Heart right ventricle (tissue), 16 donors: ENCODE data around the gene LNX1. TPM values are rescaled to one million over a fixed set of nuclear protein-coding genes. Genes with fewer than 3 reads are reported as not detected.

ENCODE experiments used
- ATAC-seq, 8 donors: fragments of 200-7000 bp; cut with Tn5 transposase; one replicate each; pipeline ENCODE4 v1.9.1; 2020; ENCODE audit warnings: mild to moderate bottlenecking in 8 of 8, moderate library complexity in 8 of 8, moderate number of reproducible peaks in 1 of 8
- DNase-seq, 2 donors: peaks; one replicate each; pipeline ENCODE4 v3.0.0-alpha.2; 2020
- H3K27ac ChIP-seq, 10 donors: fragments of 200-600 bp; sonication (generic) in 2 of 10; one replicate each; pipeline versions ENCODE4 v1.5.0 to v1.8.0; 2020 to 2022; ENCODE audit warnings: mild to moderate bottlenecking in 3 of 10
- H3K27me3 ChIP-seq, 7 donors: fragments of 200-600 bp; one replicate each; pipeline ENCODE4 v1.8.0; 2021 to 2022; ENCODE audit warnings: mild to moderate bottlenecking in 2 of 7
- H3K36me3 ChIP-seq, 9 donors: fragments of 200-600 bp; sonication (generic) in 1 of 9; one replicate each; pipeline versions ENCODE4 v1.5.0 to v1.8.0; 2020 to 2022; ENCODE audit warnings: mild to moderate bottlenecking in 2 of 9
- H3K4me1 ChIP-seq, 9 donors: fragments of 200-600 bp; sonication (generic) in 1 of 9; one replicate each; pipeline versions ENCODE4 v1.5.0 to v1.8.0; 2020 to 2022; ENCODE audit warnings: mild to moderate bottlenecking in 4 of 9
- H3K4me3 ChIP-seq, 10 donors: fragments of 200-600 bp; sonication (generic) in 2 of 10; one replicate each; pipeline versions ENCODE4 v1.5.0 to v1.8.0; 2020 to 2022; ENCODE audit warnings: mild to moderate bottlenecking in 7 of 10, moderate library complexity in 2 of 10
- H3K9me3 ChIP-seq, 11 donors: fragments of 200-600 bp in 10 of 11; sonication (generic) in 2 of 11; one replicate each; pipeline versions ENCODE4 v1.5.0 to v1.8.0; 2013 to 2022; ENCODE audit warnings: mild to moderate bottlenecking in 2 of 11, control low read depth in 1 of 11, moderate library complexity in 1 of 11
- WGBS, 2 donors: extraction: QIAGEN DNeasy Blood & Tissue Kit; methylation state at CpG; one replicate each; pipeline ENCODE4 v1.1.7; 2013; ENCODE audit warnings: inconsistent platforms in 1 of 2; 5-methylcytosine and 5-hydroxymethylcytosine counted together
- intact Hi-C, 10 donors: fragments of 100-400 bp; cut with DNase I; formaldehyde crosslinking; loops; one replicate each; pipeline versions ENCODE4 v1.11.1 to v1.14.2; 2022
- polyA plus RNA-seq, 2 donors: library from polyadenylated mRNA; stranded (reverse); fragments of 200-250 nt; gene quantifications; one replicate each; pipeline ENCODE4 v1.2.3, GENCODE V29; 2013
- total RNA-seq, 10 donors: library from RNA; stranded (reverse); fragmentation: NEBNext Ultra II Directional in 3 of 10; extraction: Animal tissue kit (Norgen Biotek cat#: 25700) in 3 of 10; gene quantifications; one replicate each; pipeline versions ENCODE4 v1.2.1 to v1.2.4, GENCODE V29; 2021 to 2023
- TF ChIP-seq, protein P1 (sequence below), 9 donors: fragments of 200-600 bp; sonication (generic) in 2 of 9; IDR thresholded peaks; one replicate each; pipeline versions ENCODE4 v1.5.0 to v1.8.0; 2021 to 2022; ENCODE audit warnings: antibody characterized with exemption in 9 of 9, mild to moderate bottlenecking in 5 of 9, moderate library complexity in 1 of 9
- donor health status: Arrhythmogenic right ventricular cardiomyopathy.
- donor health status: ischemic (EF 13 %, LVEDD 7.1; RV severe dilation, severe dysfunction).
- donor health status: healthy with polysubstance abuse.
- donor health status: DM: no; HTN: yes; CAD: no.
- donor health status: DM: no; HTN: no; CAD: no.
- donor health status: ischemic (EF 25% LVEDD 6.9; RV normal size, moderate dysfunction).
- donor health status: ischemic (EF 25% LVEDD 5.7; RV mildly dilated, moderate dysfunction).
- donor health status: healthy.
- donor health status: DM: yes; HTN: yes; CAD: no.
- donor health status: Ischemic cardiomyopathy.
- donor health status: ischemic (EF 35%, LVEDD 5.7; RV mildly dilated, moderate dysfunction).
- donor health status: nonischemic (EF 11% LVEDD 7.7; RV severe dilation, severe dysfunction).
- donor health status: DM: yes; HTN: yes; CAD: no.
- donor health status: PGD.
- donor health status: ischemic (EF 29% LVEDD 5.4; RV normal size, mild dysfunction).
- donor health status: nonischemic (EF 23%, LVEDD 6.1; RV moderate dilation, normal function).

The LNX1 gene
- total and polyA plus RNA-seq, 12 donors, result 2.0 to 16.1 (median 5.6) TPM

DNA sequence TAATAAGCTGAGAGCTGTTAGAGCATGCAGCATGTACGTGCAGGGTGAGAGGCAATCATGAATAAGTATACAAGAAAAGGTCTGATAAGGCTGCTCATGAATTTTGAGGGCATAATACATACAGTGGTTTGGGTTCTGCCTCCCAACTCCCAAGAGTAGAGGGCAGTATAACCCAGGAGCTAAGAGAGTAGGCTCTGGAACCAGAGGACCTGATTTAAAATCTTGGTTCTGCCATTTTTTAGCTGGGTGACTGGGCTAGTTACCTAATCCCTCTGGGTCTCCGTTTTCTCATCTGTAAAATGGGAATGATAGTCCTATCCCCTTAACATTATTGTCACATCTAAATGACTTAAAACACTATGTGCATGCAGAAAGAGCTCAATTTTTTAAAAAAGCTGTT, 85.3 kb downstream of the LNX1 start:
- intact Hi-C loops, result loop anchor here in 2 of 10 donors (5.0 to 10.0 kb wide), 2 partner anchors 196 to 399 kb away; no protein-coding TSS in a partner anchor
- Histone ChIP-seq H3K27ac (no peak overlapping the region), H3K27me3 (no peaks in the 10 kb centered on the region), H3K4me1 (peaks cover 0 to 24% (median 7%) of the 10 kb centered on the region in 9 donors), H3K36me3 (peaks cover 0 to 10% (median 0%) of the 10 kb centered on the region in 9 donors), H3K4me3 (no peak overlapping the region), H3K9me3 (no peaks in the 10 kb centered on the region)
- ATAC-seq (no peak), DNase-seq (no peak)
- 93 to 94% methylated on average over 2 of the region's 2 CpGs for WGBS, 2 donors
- TF ChIP-seq, protein P1, sequence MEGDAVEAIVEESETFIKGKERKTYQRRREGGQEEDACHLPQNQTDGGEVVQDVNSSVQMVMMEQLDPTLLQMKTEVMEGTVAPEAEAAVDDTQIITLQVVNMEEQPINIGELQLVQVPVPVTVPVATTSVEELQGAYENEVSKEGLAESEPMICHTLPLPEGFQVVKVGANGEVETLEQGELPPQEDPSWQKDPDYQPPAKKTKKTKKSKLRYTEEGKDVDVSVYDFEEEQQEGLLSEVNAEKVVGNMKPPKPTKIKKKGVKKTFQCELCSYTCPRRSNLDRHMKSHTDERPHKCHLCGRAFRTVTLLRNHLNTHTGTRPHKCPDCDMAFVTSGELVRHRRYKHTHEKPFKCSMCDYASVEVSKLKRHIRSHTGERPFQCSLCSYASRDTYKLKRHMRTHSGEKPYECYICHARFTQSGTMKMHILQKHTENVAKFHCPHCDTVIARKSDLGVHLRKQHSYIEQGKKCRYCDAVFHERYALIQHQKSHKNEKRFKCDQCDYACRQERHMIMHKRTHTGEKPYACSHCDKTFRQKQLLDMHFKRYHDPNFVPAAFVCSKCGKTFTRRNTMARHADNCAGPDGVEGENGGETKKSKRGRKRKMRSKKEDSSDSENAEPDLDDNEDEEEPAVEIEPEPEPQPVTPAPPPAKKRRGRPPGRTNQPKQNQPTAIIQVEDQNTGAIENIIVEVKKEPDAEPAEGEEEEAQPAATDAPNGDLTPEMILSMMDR (IDR thresholded peaks at IDR 0.05), result peak in 2 of 9 donors; percentile 9 to 25

GRCh38 chr4:53502094-53502493, 89.2 kb downstream of the LNX1 start:
- H3K4me1 ChIP-seq, result peaks cover 0 to 21% (median 2%) of the 10 kb centered on the region in 9 donors
- WGBS, 2 donors, result 79 to 89% methylated on average over 1 of the region's 1 CpG
- H3K4me3 ChIP-seq, result no peak overlapping the region
- intact Hi-C loops, result loop anchor here in 1 of 10 donors (10.0 kb wide), 1 partner anchor 403 kb away; no protein-coding TSS in a partner anchor
- no peak for ATAC-seq
- no peak overlapping the region for H3K27ac ChIP-seq
- H3K9me3 ChIP-seq, result no peaks in the 10 kb centered on the region
- H3K36me3 ChIP-seq, result peaks cover 0 to 13% (median 0%) of the 10 kb centered on the region in 9 donors
- DNase-seq, result no peak
- no peaks in the 10 kb centered on the region for H3K27me3 ChIP-seq
- TF ChIP-seq, protein P1 (IDR thresholded peaks at IDR 0.05), result no peak

DNA sequence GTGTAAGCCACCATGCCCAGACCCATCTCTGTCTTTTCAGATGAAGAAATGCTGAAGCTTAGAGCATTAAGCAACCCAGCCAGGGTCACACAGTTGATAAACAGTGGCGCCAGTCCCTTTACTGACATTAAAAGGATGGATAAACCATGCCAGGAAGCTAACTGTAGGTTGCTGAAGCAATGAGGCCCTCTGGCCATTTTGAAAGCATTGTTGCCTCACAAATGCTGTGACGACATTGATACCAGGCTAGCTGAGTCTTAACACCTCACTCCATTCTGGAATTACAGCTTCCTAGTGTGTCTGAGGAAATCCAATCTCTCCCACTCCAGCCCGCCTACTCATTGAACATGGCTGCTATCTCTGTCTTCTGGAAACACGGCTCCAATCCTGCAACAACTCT, 89.7 kb downstream of the LNX1 start:
- WGBS, 2 donors, result 92 to 94% methylated on average over 4 of the region's 4 CpGs
- DNase-seq (no peak), ATAC-seq (no peak)
- Histone ChIP-seq H3K27me3 (no peaks in the 10 kb centered on the region), H3K36me3 (peaks cover 0 to 15% (median 0%) of the 10 kb centered on the region in 9 donors), H3K9me3 (no peaks in the 10 kb centered on the region), H3K27ac (no peak overlapping the region), H3K4me1 (peaks cover 0 to 20% (median 3%) of the 10 kb centered on the region in 9 donors), H3K4me3 (no peak overlapping the region)
- intact Hi-C loops, result loop anchor here in 1 of 10 donors (10.0 kb wide), 1 partner anchor 403 kb away; no protein-coding TSS in a partner anchor
- TF ChIP-seq, protein P1 (IDR thresholded peaks at IDR 0.05), result no peak

DNA sequence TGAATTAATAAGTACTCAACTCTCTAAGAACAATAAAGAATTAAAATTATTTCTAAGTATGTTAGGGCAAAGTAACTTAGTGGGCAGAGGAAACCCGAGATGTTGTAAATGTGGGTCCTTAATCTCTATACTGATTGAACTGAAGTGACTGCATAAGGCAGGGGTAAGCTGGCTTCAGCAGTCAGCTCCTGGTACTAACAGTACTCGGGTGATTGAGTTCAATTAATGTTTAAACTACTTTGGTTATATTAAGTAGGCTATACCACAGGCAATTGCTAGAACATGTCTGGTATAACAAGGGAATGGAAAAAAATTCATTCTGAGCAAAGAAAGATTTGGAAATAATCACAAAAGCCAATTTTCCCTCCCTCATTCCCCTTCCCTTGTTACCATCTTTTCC, 90.7 kb downstream of the LNX1 start:
- Histone ChIP-seq H3K27me3 (no peaks in the 10 kb centered on the region), H3K9me3 (no peaks in the 10 kb centered on the region), H3K36me3 (peaks cover 0 to 13% (median 0%) of the 10 kb centered on the region in 9 donors), H3K4me3 (no peak overlapping the region), H3K27ac (no peak overlapping the region), H3K4me1 (peaks cover 0 to 20% (median 3%) of the 10 kb centered on the region in 9 donors)
- no peak for DNase-seq
- TF ChIP-seq, protein P1 (IDR thresholded peaks at IDR 0.05), result no peak
- no peak for ATAC-seq
- 97 to 100% methylated on average over 2 of the region's 2 CpGs for WGBS, 2 donors
- intact Hi-C loops, result loop anchor here in 1 of 10 donors (10.0 kb wide), 1 partner anchor 404 kb away; no protein-coding TSS in a partner anchor
